SK-N-MC (cell line): Measurements from ENCODE around the gene DNAJC2.

Experiments
- EZH2 ChIP-seq: fragments of 200-600 bp; sonication (generic); IDR thresholded peaks from one replicate; pipeline ENCODE4 v1.6.1; 2017; ENCODE audit warnings: antibody characterized with exemption
- POLR2AphosphoS5 ChIP-seq: IDR thresholded peaks from 2 replicates; pipeline ENCODE4 v1.6.1; 2012; ENCODE audit warnings: mild to moderate bottlenecking, low read depth, low read length, borderline replicate concordance

DNA sequence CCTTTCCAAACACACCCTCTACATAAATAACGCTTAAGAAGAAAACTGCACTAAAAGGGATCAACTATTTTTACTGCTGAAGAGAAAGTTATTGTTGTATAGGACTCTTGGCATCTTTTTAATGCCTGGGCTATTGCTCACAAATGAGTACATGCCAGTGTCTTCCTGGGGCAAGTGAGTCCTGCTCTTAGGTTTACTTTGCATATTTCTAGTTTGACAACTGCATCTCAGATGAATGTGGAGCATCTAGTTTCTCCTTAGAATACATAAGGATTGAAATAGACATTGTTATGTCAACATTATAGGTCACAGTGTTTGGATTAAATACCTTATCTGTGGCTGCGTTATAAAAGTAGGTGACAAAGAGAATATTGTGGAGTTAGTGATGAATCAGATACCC is 47.4 kb upstream of the DNAJC2 start:
- TF ChIP-seq POLR2AphosphoS5 (no peak), EZH2 (no peak)
